Mononuclear cell (primary cell): ENCODE data around the gene P2RY6. TPM values are rescaled to one million over a fixed set of nuclear protein-coding genes. Genes with fewer than 3 reads are reported as not detected.

Experiments used
- H3K27me3 ChIP-seq: 2 replicates; pipeline ENCODE4 v1.6.0; 2011; ENCODE audit warnings: low read length, control low read depth; ENCODE audit not compliant: insufficient read depth
- H3K4me1 ChIP-seq: 2 replicates; pipeline ENCODE4 v1.5.1; 2011; ENCODE audit warnings: mild to moderate bottlenecking, low read length, control low read depth; ENCODE audit not compliant: insufficient read depth
- H3K4me3 ChIP-seq: 2 replicates; pipeline ENCODE4 v1.5.1; 2011; ENCODE audit warnings: mild to moderate bottlenecking, low read length, moderate library complexity
- H3K9me3 ChIP-seq: 2 replicates; pipeline ENCODE4 v1.5.1; 2011; ENCODE audit warnings: low read depth, mild to moderate bottlenecking, control low read depth, low read length
- total RNA-seq: library from RNA; depleted of rRNA; stranded (reverse); fragments of >200 nt; gene quantifications from one replicate; pipeline ENCODE4 v1.2.3, GENCODE V29; 2012

Gene P2RY6
- total RNA-seq, 1 donor = 0.42 TPM

GRCh38 chr11:73346186-73346935 is 74.2 kb downstream of the P2RY6 start:
- no peak overlapping the region for H3K4me3 ChIP-seq
- no peaks in the 10 kb centered on the region for H3K9me3 ChIP-seq
- H3K4me1 ChIP-seq = peaks cover 12% of the 10 kb centered on the region
- no peaks in the 10 kb centered on the region for H3K27me3 ChIP-seq

DNA sequence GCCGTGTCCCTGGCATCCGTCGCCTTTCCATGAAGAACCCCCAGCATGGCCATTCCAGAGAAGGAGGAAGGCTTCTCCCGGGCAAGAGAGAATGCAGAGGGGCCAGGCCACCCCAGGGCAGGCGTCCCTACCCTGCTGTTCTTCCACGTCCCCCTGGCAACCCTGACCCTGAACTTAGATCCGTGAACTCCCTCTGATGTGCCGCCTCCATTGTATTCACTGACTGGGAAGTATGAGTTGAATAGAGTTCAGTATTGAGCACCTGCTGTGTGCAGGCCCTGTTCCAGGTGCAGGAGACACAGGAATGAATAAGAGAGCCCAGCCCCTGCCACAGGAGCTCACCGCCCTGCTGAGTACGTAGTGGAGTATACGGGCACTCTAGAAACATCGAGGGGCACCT is 74.9 kb downstream of the P2RY6 start:
- Histone ChIP-seq H3K4me1 (peaks cover 12% of the 10 kb centered on the region), H3K27me3 (no peaks in the 10 kb centered on the region), H3K4me3 (no peak overlapping the region), H3K9me3 (no peaks in the 10 kb centered on the region)

Other genes with a start within 250 kb of the P2RY6 start
- gene FCHSD2, start 130.0 kb upstream of the P2RY6 start, total RNA-seq = 28.2 TPM
- gene P2RY2, start 54.1 kb upstream of the P2RY6 start, total RNA-seq = 2.4 TPM
- gene ARHGEF17, start 35.9 kb downstream of the P2RY6 start, total RNA-seq = 0.31 TPM
- 64.0 TPM for gene RELT, start 104.1 kb downstream of the P2RY6 start, total RNA-seq